Activated CD4-positive, alpha-beta T cell treated with anti-CD3 and anti-CD28 coated beads, Interleukin-2, amount 50 U/mL, for 16 hours (primary cell): ENCODE results near the gene RPS6KA2.
A peak's percentile ranks its signal among the peaks of the same experiment; 100 is the strongest.

Experiments used
- DNase-seq: peaks from one replicate; pipeline ENCODE4 v3.0.0-alpha.2; 2020

RPS6KA2 gene

GRCh38 chr6:166497087-166497899, 129.8 kb downstream of the RPS6KA2 start:
- DNase-seq = no peak

GRCh38 chr6:166496460-166496859, 130.6 kb downstream of the RPS6KA2 start:
- DNase-seq = no peak

- DNase-seq = no peak
Measured at GRCh38 chr6:166495487-166496314, 131.3 kb downstream of the RPS6KA2 start.

GRCh38 chr6:166494757-166495486, 132.1 kb downstream of the RPS6KA2 start:
- no peak for DNase-seq

- no peak for DNase-seq
Measured at GRCh38 chr6:166494101-166494441, 133.0 kb downstream of the RPS6KA2 start.

- no peak for DNase-seq
Measured at GRCh38 chr6:166493427-166494100, 133.5 kb downstream of the RPS6KA2 start.

GRCh38 chr6:166492092-166492741, 134.8 kb downstream of the RPS6KA2 start:
- DNase-seq = no peak

GRCh38 chr6:166490671-166491500, 136.2 kb downstream of the RPS6KA2 start:
- DNase-seq = no peak

GRCh38 chr6:166489301-166490155, 137.5 kb downstream of the RPS6KA2 start:
- no peak for DNase-seq

GRCh38 chr6:166488701-166489100, 138.3 kb downstream of the RPS6KA2 start:
- DNase-seq = no peak

- DNase-seq = peak; percentile 84
Measured at GRCh38 chr6:166488076-166488685, 138.9 kb downstream of the RPS6KA2 start.

GRCh38 chr6:166487148-166487547, 139.9 kb downstream of the RPS6KA2 start:
- no peak for DNase-seq

GRCh38 chr6:166486536-166486880, 140.5 kb downstream of the RPS6KA2 start:
- no peak for DNase-seq

GRCh38 chr6:166485651-166486535, 141.2 kb downstream of the RPS6KA2 start:
- DNase-seq = no peak

- DNase-seq = no peak
Measured at GRCh38 chr6:166484863-166485262, 142.2 kb downstream of the RPS6KA2 start.

- no peak for DNase-seq
Measured at GRCh38 chr6:166483573-166484250, 143.3 kb downstream of the RPS6KA2 start.

GRCh38 chr6:166483026-166483425, 144.0 kb downstream of the RPS6KA2 start:
- DNase-seq = no peak
